ENCODE measurements around the gene PSMA3.
A peak's percentile ranks its signal among the peaks of the same experiment; 100 is the strongest.
"Not testable (repeated sequence)": the region's sequence is repeated elsewhere in the genome, so short reads cannot be mapped to it uniquely, and the experiment has no call there.

PSMA3 gene

DNA sequence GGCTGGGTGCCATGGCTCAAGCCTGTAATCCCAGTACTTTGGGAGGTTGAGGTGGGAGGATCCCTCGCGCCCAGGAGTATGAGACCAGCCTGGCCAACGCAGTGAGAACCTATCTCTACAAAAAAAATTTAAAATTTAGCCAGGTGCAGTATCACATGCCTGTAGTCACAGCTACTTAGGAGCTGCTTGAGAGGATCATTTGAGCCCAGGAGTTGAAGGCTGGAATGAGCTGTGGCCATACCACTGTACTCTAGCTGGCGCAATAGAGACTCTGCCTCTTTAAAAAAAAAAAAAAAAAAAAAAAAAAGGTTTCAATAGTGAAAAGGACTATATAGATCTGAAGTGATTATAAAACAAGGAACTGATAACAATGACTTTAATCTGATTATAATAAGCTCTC, 13.5 kb downstream of the PSMA3 start:
- H3K27me3 Mint-ChIP-seq (ENCODE audit: low read depth), result no peaks in the 10 kb centered on the region
- H3K9me3 Mint-ChIP-seq, result no peaks in the 10 kb centered on the region
- H3K36me3 Mint-ChIP-seq (ENCODE audit: low read depth), result peaks cover 33% of the 10 kb centered on the region
- no peak for TF ChIP-seq CTCF (IDR thresholded peaks at IDR 0.05; ENCODE audit: unreplicated experiment in 3 of 3)
- no peaks in the 10 kb centered on the region for H3K4me1 Mint-ChIP-seq
- H3K27ac Mint-ChIP-seq, result no peak overlapping the region
- no peak overlapping the region for H3K4me3 Mint-ChIP-seq

- H3K9me3 Mint-ChIP-seq; H3K27ac Mint-ChIP-seq; H3K4me3 Mint-ChIP-seq; H3K4me1 Mint-ChIP-seq; H3K27me3 Mint-ChIP-seq (ENCODE audit: low read depth): not testable (repeated sequence)
- H3K36me3 Mint-ChIP-seq (ENCODE audit: low read depth), result peaks cover 46% of the 10 kb centered on the region
These were observed 17.4 kb downstream of the PSMA3 start for GRCh38 chr14:58262005-58262404.

DNA sequence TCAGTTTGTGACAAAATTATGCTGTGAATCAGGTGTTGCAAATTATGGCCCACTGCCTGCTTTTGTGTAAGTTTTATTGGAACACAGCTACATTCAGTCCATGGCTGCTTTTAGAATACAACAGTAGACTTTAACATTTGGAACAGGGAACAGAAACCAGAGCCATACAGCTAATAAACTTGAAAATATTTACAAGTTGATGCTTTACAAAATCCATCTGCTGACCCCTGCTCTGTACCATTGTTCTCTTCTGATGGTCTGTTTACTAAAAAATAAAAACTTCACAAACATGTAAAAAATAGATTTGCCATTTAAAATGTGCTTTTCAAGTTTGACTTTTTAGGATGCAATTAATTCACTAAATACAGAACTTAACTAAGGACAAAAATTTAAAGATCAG, 20.8 kb downstream of the PSMA3 start:
- Mint-ChIP-seq H3K4me3 (no peak overlapping the region), H3K9me3 (no peaks in the 10 kb centered on the region), H3K4me1 (no peaks in the 10 kb centered on the region), H3K27ac (peak overlapping the region in 1 of 3 experiments; percentile 57), H3K36me3 (ENCODE audit: low read depth) (peaks cover 52% of the 10 kb centered on the region), H3K27me3 (ENCODE audit: low read depth) (no peaks in the 10 kb centered on the region)
- TF ChIP-seq CTCF (IDR thresholded peaks at IDR 0.05; ENCODE audit: unreplicated experiment in 3 of 3), result no peak

- H3K27ac Mint-ChIP-seq, result peak overlapping the region in 2 of 3 experiments; percentile 16 to 22
- peaks cover under 1% of the 10 kb centered on the region for H3K4me1 Mint-ChIP-seq
- H3K36me3 Mint-ChIP-seq (ENCODE audit: low read depth), result peaks cover 74% of the 10 kb centered on the region
- H3K4me3 Mint-ChIP-seq, result no peak overlapping the region
- TF ChIP-seq CTCF (IDR thresholded peaks at IDR 0.05; ENCODE audit: unreplicated experiment in 3 of 3), result no peak
- no peaks in the 10 kb centered on the region for H3K27me3 Mint-ChIP-seq (ENCODE audit: low read depth)
- no peaks in the 10 kb centered on the region for H3K9me3 Mint-ChIP-seq
These were observed 26.0 kb downstream of the PSMA3 start for GRCh38 chr14:58270628-58271027.

DNA sequence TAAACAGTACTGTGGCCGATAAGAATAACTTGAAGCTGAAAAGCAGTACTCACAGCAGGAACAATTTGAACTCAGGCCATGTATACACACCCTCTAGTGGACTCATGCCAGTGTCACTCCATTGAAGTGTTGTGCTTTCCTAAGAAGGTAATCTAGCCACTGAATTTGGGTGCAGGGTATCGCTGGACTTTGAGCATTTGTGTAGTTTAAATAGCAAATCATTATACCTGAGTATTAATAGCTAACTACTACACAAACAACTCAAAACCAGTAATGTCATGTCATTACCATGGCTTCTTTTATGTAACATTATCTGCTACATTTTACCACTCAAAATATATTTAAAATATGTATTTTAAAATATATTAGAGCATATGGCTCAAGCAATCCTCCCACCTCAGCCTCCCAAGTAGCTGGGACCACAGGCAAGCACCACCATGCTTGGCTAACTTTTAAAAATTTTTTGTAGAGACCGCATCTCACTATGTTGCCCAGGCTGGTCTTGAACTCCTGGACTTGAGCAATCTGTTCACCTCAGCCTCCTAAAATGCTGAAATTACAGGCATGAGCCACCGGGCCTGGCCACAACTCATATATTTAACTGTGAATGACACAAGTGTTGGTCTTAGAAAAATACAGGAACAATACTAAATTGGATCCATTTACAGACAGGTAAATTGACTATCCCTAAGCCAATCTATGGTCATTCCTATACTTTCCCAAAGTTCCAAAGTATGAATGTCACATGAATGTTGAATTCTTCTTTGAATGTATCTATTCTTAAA, 28.1 kb downstream of the PSMA3 start:
- Mint-ChIP-seq H3K9me3 (no peaks in the 10 kb centered on the region), H3K4me3 (no peak overlapping the region), H3K4me1 (peaks cover 6% of the 10 kb centered on the region), H3K27ac (peak overlapping the region in 2 of 3 experiments; percentile 70 to 79), H3K36me3 (ENCODE audit: low read depth) (peaks cover 70% of the 10 kb centered on the region), H3K27me3 (ENCODE audit: low read depth) (no peaks in the 10 kb centered on the region)
- TF ChIP-seq CTCF (IDR thresholded peaks at IDR 0.05; ENCODE audit: unreplicated experiment in 3 of 3), result no peak

GRCh38 chr14:58274881-58275280, 30.2 kb downstream of the PSMA3 start:
- H3K9me3 Mint-ChIP-seq, result no peaks in the 10 kb centered on the region
- peaks cover 73% of the 10 kb centered on the region for H3K36me3 Mint-ChIP-seq (ENCODE audit: low read depth)
- TF ChIP-seq CTCF (IDR thresholded peaks at IDR 0.05; ENCODE audit: unreplicated experiment in 3 of 3), result no peak
- H3K4me1 Mint-ChIP-seq, result peaks cover 6% of the 10 kb centered on the region
- H3K27ac Mint-ChIP-seq, result peak overlapping the region; percentile 29 to 87 (median 54)
- no peaks in the 10 kb centered on the region for H3K27me3 Mint-ChIP-seq (ENCODE audit: low read depth)
- H3K4me3 Mint-ChIP-seq, result no peak overlapping the region

Data from nephron (organoid).